Right lobe of liver (tissue), 4 donors: ENCODE results near the gene PPA1.

ENCODE experiments used
- CTCF ChIP-seq, 4 donors: fragments of 200-600 bp in 3 of 4; fragments of 450-650 bp in 1 of 4; IDR thresholded peaks; one replicate each; pipeline versions ENCODE4 v1.5.1 to v1.8.0; 2016 to 2022; ENCODE audit warnings: antibody characterized with exemption in 4 of 4, mild to moderate bottlenecking in 2 of 4
- POLR2A ChIP-seq: fragments of 450-650 bp; IDR thresholded peaks from one replicate; pipeline ENCODE4 v1.6.1; 2017; ENCODE audit warnings: antibody characterized with exemption, mild to moderate bottlenecking
- donor health status: DM: no; HTN: no; CAD: no.
- donor health status: DM: no; HTN: no; CAD: no.
- donor health status: DM: no; HTN: yes; CAD: no.

GRCh38 chr10:70267161-70267933, 34.1 kb upstream of the PPA1 start:
- TF ChIP-seq CTCF (IDR thresholded peaks at IDR 0.05): peak in 1 of 4 donors; percentile 7
- no peak for TF ChIP-seq POLR2A
